Measurements from ENCODE around the gene USP31.

The USP31 gene

GRCh38 chr16:23039118-23039517 is 110.1 kb downstream of the USP31 start:
- Histone ChIP-seq H3K27ac (ENCODE audit: low read depth, low read length) (no peak overlapping the region), H3K36me3 (ENCODE audit: control insufficient read depth in 5 of 5, insufficient read depth in 5 of 5, low read length in 5 of 5) (no peaks in the 10 kb centered on the region), H3K9me3 (ENCODE audit: control insufficient read depth in 5 of 5, low read length in 5 of 5) (peaks cover 0 to 5% (median 3%) of the 10 kb centered on the region in 5 donors), H3K4me3 (ENCODE audit: low read depth in 1 of 5, low read length in 5 of 5) (no peak overlapping the region), H3K4me1 (ENCODE audit: control insufficient read depth in 5 of 5, insufficient read depth in 5 of 5, low read length in 5 of 5) (no peaks in the 10 kb centered on the region), H3K9ac (ENCODE audit: low read length in 5 of 5) (no peak overlapping the region), H3K27me3 (ENCODE audit: control insufficient read depth in 5 of 5, insufficient read depth in 4 of 5, low read length in 5 of 5) (no peaks in the 10 kb centered on the region)

- peaks cover 3 to 23% (median 19%) of the 10 kb centered on the region in 5 donors for H3K9me3 ChIP-seq (ENCODE audit: control insufficient read depth in 5 of 5, low read length in 5 of 5)
These were observed 114.0 kb downstream of the USP31 start for GRCh38 chr16:23035240-23035639.

GRCh38 chr16:23031508-23032098 is 117.6 kb downstream of the USP31 start:
- H3K4me1 ChIP-seq (ENCODE audit: control insufficient read depth in 5 of 5, insufficient read depth in 5 of 5, low read length in 5 of 5) = no peaks in the 10 kb centered on the region
- H3K4me3 ChIP-seq (ENCODE audit: low read depth in 1 of 5, low read length in 5 of 5) = no peak overlapping the region
- H3K9me3 ChIP-seq (ENCODE audit: control insufficient read depth in 5 of 5, low read length in 5 of 5) = peaks cover 3 to 23% (median 15%) of the 10 kb centered on the region in 5 donors
- H3K36me3 ChIP-seq (ENCODE audit: control insufficient read depth in 5 of 5, insufficient read depth in 5 of 5, low read length in 5 of 5) = no peaks in the 10 kb centered on the region
- H3K27ac ChIP-seq (ENCODE audit: low read depth, low read length) = no peak overlapping the region
- H3K27me3 ChIP-seq (ENCODE audit: control insufficient read depth in 5 of 5, insufficient read depth in 4 of 5, low read length in 5 of 5) = peaks cover 0 to 6% (median 0%) of the 10 kb centered on the region in 5 donors
- H3K9ac ChIP-seq (ENCODE audit: low read length in 5 of 5) = no peak overlapping the region

More at GRCh38 chr16:23035240-23035639, 114.0 kb downstream of the USP31 start:
- peaks cover 0 to 6% (median 0%) of the 10 kb centered on the region in 5 donors for H3K27me3 ChIP-seq (ENCODE audit: control insufficient read depth in 5 of 5, insufficient read depth in 4 of 5, low read length in 5 of 5)
- H3K4me1 ChIP-seq (ENCODE audit: control insufficient read depth in 5 of 5, insufficient read depth in 5 of 5, low read length in 5 of 5) = no peaks in the 10 kb centered on the region
- no peak overlapping the region for H3K9ac ChIP-seq (ENCODE audit: low read length in 5 of 5)
- no peaks in the 10 kb centered on the region for H3K36me3 ChIP-seq (ENCODE audit: control insufficient read depth in 5 of 5, insufficient read depth in 5 of 5, low read length in 5 of 5)
- no peak overlapping the region for H3K4me3 ChIP-seq (ENCODE audit: low read depth in 1 of 5, low read length in 5 of 5)
- H3K27ac ChIP-seq (ENCODE audit: low read depth, low read length) = no peak overlapping the region

GRCh38 chr16:23029733-23030420 is 119.4 kb downstream of the USP31 start:
- no peaks in the 10 kb centered on the region for H3K36me3 ChIP-seq (ENCODE audit: control insufficient read depth in 5 of 5, insufficient read depth in 5 of 5, low read length in 5 of 5)
- no peaks in the 10 kb centered on the region for H3K4me1 ChIP-seq (ENCODE audit: control insufficient read depth in 5 of 5, insufficient read depth in 5 of 5, low read length in 5 of 5)
- H3K9ac ChIP-seq (ENCODE audit: low read length in 5 of 5) = no peak overlapping the region
- no peak overlapping the region for H3K4me3 ChIP-seq (ENCODE audit: low read depth in 1 of 5, low read length in 5 of 5)
- H3K27ac ChIP-seq (ENCODE audit: low read depth, low read length) = no peak overlapping the region
- peaks cover 3 to 23% (median 15%) of the 10 kb centered on the region in 5 donors for H3K9me3 ChIP-seq (ENCODE audit: control insufficient read depth in 5 of 5, low read length in 5 of 5)
- peaks cover 0 to 6% (median 0%) of the 10 kb centered on the region in 5 donors for H3K27me3 ChIP-seq (ENCODE audit: control insufficient read depth in 5 of 5, insufficient read depth in 4 of 5, low read length in 5 of 5)

GRCh38 chr16:23027386-23027785 is 121.9 kb downstream of the USP31 start:
- Histone ChIP-seq H3K36me3 (ENCODE audit: control insufficient read depth in 5 of 5, insufficient read depth in 5 of 5, low read length in 5 of 5) (no peaks in the 10 kb centered on the region), H3K27me3 (ENCODE audit: control insufficient read depth in 5 of 5, insufficient read depth in 4 of 5, low read length in 5 of 5) (peaks cover 0 to 6% (median 0%) of the 10 kb centered on the region in 5 donors), H3K9me3 (ENCODE audit: control insufficient read depth in 5 of 5, low read length in 5 of 5) (peaks cover 0 to 2% (median under 1%) of the 10 kb centered on the region in 5 donors), H3K4me1 (ENCODE audit: control insufficient read depth in 5 of 5, insufficient read depth in 5 of 5, low read length in 5 of 5) (no peaks in the 10 kb centered on the region), H3K4me3 (ENCODE audit: low read depth in 1 of 5, low read length in 5 of 5) (no peak overlapping the region), H3K27ac (ENCODE audit: low read depth, low read length) (no peak overlapping the region), H3K9ac (ENCODE audit: low read length in 5 of 5) (no peak overlapping the region)

GRCh38 chr16:23026784-23027362 is 122.4 kb downstream of the USP31 start:
- Histone ChIP-seq H3K27me3 (ENCODE audit: control insufficient read depth in 5 of 5, insufficient read depth in 4 of 5, low read length in 5 of 5) (peaks cover 0 to 6% (median 1%) of the 10 kb centered on the region in 5 donors), H3K9me3 (ENCODE audit: control insufficient read depth in 5 of 5, low read length in 5 of 5) (no peaks in the 10 kb centered on the region), H3K27ac (ENCODE audit: low read depth, low read length) (no peak overlapping the region), H3K36me3 (ENCODE audit: control insufficient read depth in 5 of 5, insufficient read depth in 5 of 5, low read length in 5 of 5) (no peaks in the 10 kb centered on the region), H3K9ac (ENCODE audit: low read length in 5 of 5) (no peak overlapping the region), H3K4me1 (ENCODE audit: control insufficient read depth in 5 of 5, insufficient read depth in 5 of 5, low read length in 5 of 5) (no peaks in the 10 kb centered on the region), H3K4me3 (ENCODE audit: low read depth in 1 of 5, low read length in 5 of 5) (no peak overlapping the region)

- Histone ChIP-seq H3K36me3 (ENCODE audit: control insufficient read depth in 5 of 5, insufficient read depth in 5 of 5, low read length in 5 of 5) (no peaks in the 10 kb centered on the region), H3K9ac (ENCODE audit: low read length in 5 of 5) (no peak overlapping the region)
These were observed 123.5 kb downstream of the USP31 start for GRCh38 chr16:23025692-23026307.

GRCh38 chr16:23024044-23024443 is 125.2 kb downstream of the USP31 start:
- Histone ChIP-seq H3K27me3 (ENCODE audit: control insufficient read depth in 5 of 5, insufficient read depth in 4 of 5, low read length in 5 of 5) (peaks cover 0 to 4% (median 3%) of the 10 kb centered on the region in 5 donors), H3K36me3 (ENCODE audit: control insufficient read depth in 5 of 5, insufficient read depth in 5 of 5, low read length in 5 of 5) (no peaks in the 10 kb centered on the region), H3K4me1 (ENCODE audit: control insufficient read depth in 5 of 5, insufficient read depth in 5 of 5, low read length in 5 of 5) (no peaks in the 10 kb centered on the region), H3K9me3 (ENCODE audit: control insufficient read depth in 5 of 5, low read length in 5 of 5) (no peaks in the 10 kb centered on the region), H3K9ac (ENCODE audit: low read length in 5 of 5) (no peak overlapping the region), H3K4me3 (ENCODE audit: low read depth in 1 of 5, low read length in 5 of 5) (no peak overlapping the region), H3K27ac (ENCODE audit: low read depth, low read length) (no peak overlapping the region)

More at GRCh38 chr16:23025692-23026307, 123.5 kb downstream of the USP31 start:
- H3K9me3 ChIP-seq (ENCODE audit: control insufficient read depth in 5 of 5, low read length in 5 of 5) = no peaks in the 10 kb centered on the region
- H3K27me3 ChIP-seq (ENCODE audit: control insufficient read depth in 5 of 5, insufficient read depth in 4 of 5, low read length in 5 of 5) = peaks cover 0 to 4% (median 3%) of the 10 kb centered on the region in 5 donors
- no peak overlapping the region for H3K27ac ChIP-seq (ENCODE audit: low read depth, low read length)
- H3K4me3 ChIP-seq (ENCODE audit: low read depth in 1 of 5, low read length in 5 of 5) = no peak overlapping the region
- H3K4me1 ChIP-seq (ENCODE audit: control insufficient read depth in 5 of 5, insufficient read depth in 5 of 5, low read length in 5 of 5) = no peaks in the 10 kb centered on the region

- H3K9me3 ChIP-seq (ENCODE audit: control insufficient read depth in 5 of 5, low read length in 5 of 5) = no peaks in the 10 kb centered on the region
- H3K4me1 ChIP-seq (ENCODE audit: control insufficient read depth in 5 of 5, insufficient read depth in 5 of 5, low read length in 5 of 5) = no peaks in the 10 kb centered on the region
- H3K27ac ChIP-seq (ENCODE audit: low read depth, low read length) = no peak overlapping the region
- no peaks in the 10 kb centered on the region for H3K36me3 ChIP-seq (ENCODE audit: control insufficient read depth in 5 of 5, insufficient read depth in 5 of 5, low read length in 5 of 5)
- H3K4me3 ChIP-seq (ENCODE audit: low read depth in 1 of 5, low read length in 5 of 5) = no peak overlapping the region
- no peak overlapping the region for H3K9ac ChIP-seq (ENCODE audit: low read length in 5 of 5)
- H3K27me3 ChIP-seq (ENCODE audit: control insufficient read depth in 5 of 5, insufficient read depth in 4 of 5, low read length in 5 of 5) = peaks cover 0 to 4% (median 3%) of the 10 kb centered on the region in 5 donors
These were observed 129.2 kb downstream of the USP31 start for GRCh38 chr16:23020084-23020483.

GRCh38 chr16:23016368-23016767 is 132.9 kb downstream of the USP31 start:
- H3K27ac ChIP-seq (ENCODE audit: low read depth, low read length) = no peak overlapping the region
- no peaks in the 10 kb centered on the region for H3K36me3 ChIP-seq (ENCODE audit: control insufficient read depth in 5 of 5, insufficient read depth in 5 of 5, low read length in 5 of 5)
- no peaks in the 10 kb centered on the region for H3K9me3 ChIP-seq (ENCODE audit: control insufficient read depth in 5 of 5, low read length in 5 of 5)
- no peaks in the 10 kb centered on the region for H3K27me3 ChIP-seq (ENCODE audit: control insufficient read depth in 5 of 5, insufficient read depth in 4 of 5, low read length in 5 of 5)
- H3K4me1 ChIP-seq (ENCODE audit: control insufficient read depth in 5 of 5, insufficient read depth in 5 of 5, low read length in 5 of 5) = no peaks in the 10 kb centered on the region
- no peak overlapping the region for H3K4me3 ChIP-seq (ENCODE audit: low read depth in 1 of 5, low read length in 5 of 5)
- no peak overlapping the region for H3K9ac ChIP-seq (ENCODE audit: low read length in 5 of 5)

Data from subcutaneous abdominal adipose tissue (tissue), 5 donors.